Testis (tissue), 2 donors: Measurements from ENCODE around the gene DCLK2.

Source experiments
- POLR2A ChIP-seq: fragments of 450-650 bp; IDR thresholded peaks from one replicate; pipeline ENCODE4 v1.6.1; 2017; ENCODE audit warnings: antibody characterized with exemption, mild to moderate bottlenecking, moderate library complexity
- TF ChIP-seq, protein P1 (sequence below), 3 experiments: fragments of 450-650 bp in 2 of 3; fragments of 200-600 bp in 1 of 3; sonication (generic) in 1 of 3; IDR thresholded peaks; one replicate each; pipeline ENCODE4 v1.5.1; 2016 to 2019; ENCODE audit warnings: antibody characterized with exemption in 3 of 3, mild to moderate bottlenecking in 2 of 3, moderate library complexity in 1 of 3

DNA sequence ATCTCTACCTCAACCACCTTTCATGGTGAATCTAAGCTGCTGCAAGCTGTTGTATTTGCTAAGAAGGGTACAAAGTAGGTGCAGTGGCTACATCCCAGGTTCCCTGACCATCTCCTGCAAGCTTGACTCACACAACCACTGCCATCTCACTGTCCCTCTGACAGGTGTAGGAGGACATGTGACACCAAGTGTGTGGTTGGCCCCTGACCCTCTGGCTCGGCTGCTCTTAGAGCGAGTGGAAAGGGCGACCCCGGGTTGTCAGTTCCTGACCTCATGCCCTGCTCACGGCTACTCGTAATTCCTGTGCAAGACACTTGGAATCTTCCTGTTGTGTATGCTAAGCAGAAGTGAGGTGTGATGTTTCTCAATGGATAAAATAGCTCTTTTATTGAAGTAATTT, 184.4 kb downstream of the DCLK2 start:
- TF ChIP-seq, protein P1, sequence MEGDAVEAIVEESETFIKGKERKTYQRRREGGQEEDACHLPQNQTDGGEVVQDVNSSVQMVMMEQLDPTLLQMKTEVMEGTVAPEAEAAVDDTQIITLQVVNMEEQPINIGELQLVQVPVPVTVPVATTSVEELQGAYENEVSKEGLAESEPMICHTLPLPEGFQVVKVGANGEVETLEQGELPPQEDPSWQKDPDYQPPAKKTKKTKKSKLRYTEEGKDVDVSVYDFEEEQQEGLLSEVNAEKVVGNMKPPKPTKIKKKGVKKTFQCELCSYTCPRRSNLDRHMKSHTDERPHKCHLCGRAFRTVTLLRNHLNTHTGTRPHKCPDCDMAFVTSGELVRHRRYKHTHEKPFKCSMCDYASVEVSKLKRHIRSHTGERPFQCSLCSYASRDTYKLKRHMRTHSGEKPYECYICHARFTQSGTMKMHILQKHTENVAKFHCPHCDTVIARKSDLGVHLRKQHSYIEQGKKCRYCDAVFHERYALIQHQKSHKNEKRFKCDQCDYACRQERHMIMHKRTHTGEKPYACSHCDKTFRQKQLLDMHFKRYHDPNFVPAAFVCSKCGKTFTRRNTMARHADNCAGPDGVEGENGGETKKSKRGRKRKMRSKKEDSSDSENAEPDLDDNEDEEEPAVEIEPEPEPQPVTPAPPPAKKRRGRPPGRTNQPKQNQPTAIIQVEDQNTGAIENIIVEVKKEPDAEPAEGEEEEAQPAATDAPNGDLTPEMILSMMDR (IDR thresholded peaks at IDR 0.05) = no peak
- TF ChIP-seq POLR2A = no peak
